WI38 (cell line): ENCODE data around the gene LIPM.
"Not testable (repeated sequence)": the region's sequence is repeated elsewhere in the genome, so short reads cannot be mapped to it uniquely, and the experiment has no call there.

ENCODE experiments used
- H3K4me3 ChIP-seq: 2 replicates; pipeline ENCODE4 v1.5.1; 2011; ENCODE audit warnings: low read depth, mild to moderate bottlenecking, control low read depth, low read length
- CTCF ChIP-seq: IDR thresholded peaks from 2 replicates; pipeline ENCODE4 v1.5.1; 2012; ENCODE audit warnings: low read depth, mild to moderate bottlenecking, control low read depth, low read length

Gene LIPM

GRCh38 chr10:88830643-88831268 lies 28.2 kb downstream of the LIPM start:
- no peak overlapping the region for H3K4me3 ChIP-seq
- TF ChIP-seq CTCF, result no peak

GRCh38 chr10:88831709-88832108 lies 29.2 kb downstream of the LIPM start:
- H3K4me3 ChIP-seq, result no peak overlapping the region
- TF ChIP-seq CTCF, result no peak

- TF ChIP-seq CTCF, result no peak
- H3K4me3 ChIP-seq, result no peak overlapping the region
Observed at GRCh38 chr10:88832376-88832775, 29.8 kb downstream of the LIPM start.

GRCh38 chr10:88833156-88833555 lies 30.6 kb downstream of the LIPM start:
- no peak overlapping the region for H3K4me3 ChIP-seq
- TF ChIP-seq CTCF, result no peak

GRCh38 chr10:88833723-88834122 lies 31.2 kb downstream of the LIPM start:
- no peak for TF ChIP-seq CTCF
- H3K4me3 ChIP-seq, result no peak overlapping the region

- peak; percentile 60 for TF ChIP-seq CTCF
- no peak overlapping the region for H3K4me3 ChIP-seq
Observed at GRCh38 chr10:88835096-88835909, 32.8 kb downstream of the LIPM start.

GRCh38 chr10:88835910-88836221 lies 33.3 kb downstream of the LIPM start:
- no peak for TF ChIP-seq CTCF
- no peak overlapping the region for H3K4me3 ChIP-seq

- not testable (repeated sequence) for H3K4me3 ChIP-seq
Observed at GRCh38 chr10:88837632-88838031, 35.1 kb downstream of the LIPM start.
